ENCODE results near the gene MYO1C.
A peak's percentile ranks its signal among the peaks of the same experiment; 100 is the strongest.
"Not testable (repeated sequence)": the region's sequence is repeated elsewhere in the genome, so short reads cannot be mapped to it uniquely, and the experiment has no call there.

MYO1C gene, protein sequence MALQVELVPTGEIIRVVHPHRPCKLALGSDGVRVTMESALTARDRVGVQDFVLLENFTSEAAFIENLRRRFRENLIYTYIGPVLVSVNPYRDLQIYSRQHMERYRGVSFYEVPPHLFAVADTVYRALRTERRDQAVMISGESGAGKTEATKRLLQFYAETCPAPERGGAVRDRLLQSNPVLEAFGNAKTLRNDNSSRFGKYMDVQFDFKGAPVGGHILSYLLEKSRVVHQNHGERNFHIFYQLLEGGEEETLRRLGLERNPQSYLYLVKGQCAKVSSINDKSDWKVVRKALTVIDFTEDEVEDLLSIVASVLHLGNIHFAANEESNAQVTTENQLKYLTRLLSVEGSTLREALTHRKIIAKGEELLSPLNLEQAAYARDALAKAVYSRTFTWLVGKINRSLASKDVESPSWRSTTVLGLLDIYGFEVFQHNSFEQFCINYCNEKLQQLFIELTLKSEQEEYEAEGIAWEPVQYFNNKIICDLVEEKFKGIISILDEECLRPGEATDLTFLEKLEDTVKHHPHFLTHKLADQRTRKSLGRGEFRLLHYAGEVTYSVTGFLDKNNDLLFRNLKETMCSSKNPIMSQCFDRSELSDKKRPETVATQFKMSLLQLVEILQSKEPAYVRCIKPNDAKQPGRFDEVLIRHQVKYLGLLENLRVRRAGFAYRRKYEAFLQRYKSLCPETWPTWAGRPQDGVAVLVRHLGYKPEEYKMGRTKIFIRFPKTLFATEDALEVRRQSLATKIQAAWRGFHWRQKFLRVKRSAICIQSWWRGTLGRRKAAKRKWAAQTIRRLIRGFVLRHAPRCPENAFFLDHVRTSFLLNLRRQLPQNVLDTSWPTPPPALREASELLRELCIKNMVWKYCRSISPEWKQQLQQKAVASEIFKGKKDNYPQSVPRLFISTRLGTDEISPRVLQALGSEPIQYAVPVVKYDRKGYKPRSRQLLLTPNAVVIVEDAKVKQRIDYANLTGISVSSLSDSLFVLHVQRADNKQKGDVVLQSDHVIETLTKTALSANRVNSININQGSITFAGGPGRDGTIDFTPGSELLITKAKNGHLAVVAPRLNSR

DNA sequence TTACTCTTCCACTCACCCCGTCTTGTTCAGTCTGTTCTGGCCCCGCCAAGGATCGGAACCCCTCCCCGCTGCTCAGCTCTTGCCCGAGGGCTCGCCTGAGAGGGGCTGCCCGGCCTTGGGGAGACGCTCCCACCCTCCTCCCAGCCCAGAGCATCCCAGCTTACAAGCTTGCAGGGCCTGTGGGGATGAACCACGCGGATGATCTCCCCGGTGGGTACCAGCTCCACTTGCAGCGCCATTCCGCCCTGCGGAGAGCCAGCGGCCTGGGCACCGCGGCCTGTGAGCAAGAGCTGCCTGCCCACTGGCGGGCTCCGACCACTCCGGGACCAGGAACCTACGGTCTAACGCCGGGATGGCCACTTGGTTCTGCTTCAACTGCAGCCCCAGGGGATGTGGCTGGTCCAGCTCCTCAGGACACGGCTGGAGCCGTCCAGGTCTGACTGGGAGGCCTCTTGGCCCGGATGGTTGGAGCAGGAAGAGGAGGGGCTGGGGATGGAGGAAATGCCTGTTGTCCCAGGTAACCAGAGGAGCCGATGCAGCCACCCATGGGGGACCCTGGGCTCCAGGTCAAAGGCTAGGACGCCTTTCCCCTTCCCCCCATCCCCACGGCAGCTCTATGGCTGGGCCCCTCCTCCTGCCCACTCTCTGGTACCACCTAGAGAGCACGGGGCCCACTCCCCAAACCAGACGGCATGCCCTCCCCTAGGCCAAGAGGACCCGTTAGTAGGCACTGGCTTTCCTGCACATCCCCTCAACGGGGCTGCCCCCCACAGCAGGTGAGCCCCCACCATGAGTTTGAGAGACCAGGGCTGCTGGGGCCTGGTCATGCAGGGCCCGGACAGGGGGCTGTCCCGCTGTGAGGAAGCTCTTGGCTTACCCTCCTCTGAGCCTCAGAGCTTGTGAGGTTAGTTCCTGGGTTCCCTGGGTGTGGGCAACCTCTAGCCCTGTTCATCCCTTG lies at the start of gene MYO1C:
Gene MYO1C, minus strand, starts transcription at position 438 of the 958 bp plus-strand sequence. Its CDS starts 199 bp downstream, at position 239.
- DNase-seq (ENCODE audit: low read depth in 1 of 2, low spot score in 1 of 2) = no peak

DNA sequence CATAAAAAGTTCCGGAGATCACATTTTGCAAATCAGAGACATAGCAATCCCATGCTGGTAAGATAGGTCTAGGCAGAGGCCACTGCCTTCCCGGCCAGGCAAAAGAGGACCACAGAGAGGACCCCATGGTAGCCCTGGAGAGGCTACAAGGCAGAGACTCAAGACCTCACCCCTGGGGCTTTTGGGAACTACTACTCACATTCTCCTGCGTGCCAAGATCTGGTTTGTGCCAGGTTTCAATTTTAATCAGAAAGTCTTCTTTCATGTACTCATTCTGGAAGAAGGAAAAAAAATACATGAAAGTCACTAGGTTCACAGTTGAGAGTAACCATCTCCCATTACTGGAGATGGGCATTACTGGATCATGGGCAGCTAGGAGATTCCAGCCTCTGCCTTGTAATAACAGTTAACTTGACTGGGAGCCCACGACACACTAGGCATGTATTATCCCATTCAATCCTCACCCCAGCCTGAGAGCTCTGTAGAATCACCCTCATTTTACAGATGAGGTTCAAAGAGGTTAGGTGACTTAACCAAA lies 49.0 kb upstream of the MYO1C start:
- DNase-seq (ENCODE audit: low read depth in 1 of 2, low spot score in 1 of 2) = no peak

DNA sequence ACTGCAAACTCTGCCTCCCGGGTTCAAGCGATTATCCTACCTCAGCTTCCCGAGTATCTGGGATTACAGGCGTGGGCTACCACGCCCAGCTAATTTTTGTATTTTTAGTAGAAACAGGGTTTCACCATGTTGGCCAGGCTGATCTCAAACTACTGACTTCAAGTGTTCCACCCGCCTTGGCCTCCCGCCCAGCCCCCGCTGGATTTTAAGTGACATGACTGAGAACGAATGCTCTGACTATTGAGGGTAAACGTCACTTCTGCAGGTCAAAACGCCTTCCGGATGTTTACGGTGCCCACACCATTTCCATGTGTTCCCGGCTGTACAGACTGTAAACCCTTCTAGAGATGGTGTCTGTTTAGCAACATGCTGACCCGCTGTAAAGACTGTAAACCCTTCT lies 47.3 kb upstream of the MYO1C start:
- no peak for DNase-seq (ENCODE audit: low read depth in 1 of 2, low spot score in 1 of 2)

DNA sequence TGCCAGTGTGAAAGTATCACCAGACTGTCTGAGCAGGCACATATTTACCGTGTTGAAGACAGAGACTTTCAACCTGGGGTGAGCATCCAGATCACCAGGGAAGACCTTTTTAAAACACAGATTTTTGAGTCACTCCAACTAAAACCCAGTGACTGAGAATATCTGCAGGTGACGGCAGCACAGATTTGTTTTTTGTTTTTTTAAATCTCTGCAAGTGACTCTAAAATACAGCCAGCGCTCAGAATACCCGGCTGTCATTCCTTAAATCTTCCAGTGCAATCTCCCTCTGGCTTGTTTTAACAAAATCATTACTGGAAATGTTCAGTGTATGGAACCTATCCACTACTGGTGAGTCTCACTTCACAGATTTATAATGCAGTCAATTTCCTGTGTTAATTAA lies 43.3 kb upstream of the MYO1C start:
- DNase-seq (ENCODE audit: low read depth in 1 of 2, low spot score in 1 of 2) = no peak

DNA sequence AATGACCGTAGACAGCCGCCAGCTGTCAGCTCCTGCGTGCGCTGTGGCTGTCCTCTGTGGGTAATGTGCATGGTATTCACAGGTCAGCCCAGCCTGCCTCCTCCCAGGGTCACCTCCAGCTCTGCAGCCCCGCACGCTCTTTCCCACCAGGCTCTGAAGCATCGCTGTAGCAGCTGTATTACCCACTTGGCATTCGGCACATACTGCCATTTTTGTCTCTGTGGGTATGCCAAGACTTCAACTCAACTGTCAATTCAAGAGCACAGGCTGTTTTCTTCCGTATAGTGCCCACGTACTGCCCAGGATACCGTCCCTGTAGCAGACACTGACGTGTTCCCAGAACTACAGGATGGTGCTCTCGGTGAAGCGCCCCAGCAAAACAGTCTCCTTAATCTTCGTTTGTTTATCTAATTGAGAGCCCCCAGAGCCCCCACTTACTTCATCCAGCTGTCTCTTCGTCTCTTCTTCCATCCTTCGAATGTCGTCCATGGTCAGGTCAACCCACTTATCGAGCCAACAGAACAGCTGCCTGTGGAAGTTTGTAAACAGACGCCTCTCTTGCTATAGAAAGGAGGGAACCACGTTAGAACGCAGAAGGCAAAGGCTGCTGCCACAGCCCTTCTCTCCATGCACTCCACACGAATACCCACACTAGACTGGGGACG lies 41.3 kb upstream of the MYO1C start:
- no peak for DNase-seq (ENCODE audit: low read depth in 1 of 2, low spot score in 1 of 2)

DNA sequence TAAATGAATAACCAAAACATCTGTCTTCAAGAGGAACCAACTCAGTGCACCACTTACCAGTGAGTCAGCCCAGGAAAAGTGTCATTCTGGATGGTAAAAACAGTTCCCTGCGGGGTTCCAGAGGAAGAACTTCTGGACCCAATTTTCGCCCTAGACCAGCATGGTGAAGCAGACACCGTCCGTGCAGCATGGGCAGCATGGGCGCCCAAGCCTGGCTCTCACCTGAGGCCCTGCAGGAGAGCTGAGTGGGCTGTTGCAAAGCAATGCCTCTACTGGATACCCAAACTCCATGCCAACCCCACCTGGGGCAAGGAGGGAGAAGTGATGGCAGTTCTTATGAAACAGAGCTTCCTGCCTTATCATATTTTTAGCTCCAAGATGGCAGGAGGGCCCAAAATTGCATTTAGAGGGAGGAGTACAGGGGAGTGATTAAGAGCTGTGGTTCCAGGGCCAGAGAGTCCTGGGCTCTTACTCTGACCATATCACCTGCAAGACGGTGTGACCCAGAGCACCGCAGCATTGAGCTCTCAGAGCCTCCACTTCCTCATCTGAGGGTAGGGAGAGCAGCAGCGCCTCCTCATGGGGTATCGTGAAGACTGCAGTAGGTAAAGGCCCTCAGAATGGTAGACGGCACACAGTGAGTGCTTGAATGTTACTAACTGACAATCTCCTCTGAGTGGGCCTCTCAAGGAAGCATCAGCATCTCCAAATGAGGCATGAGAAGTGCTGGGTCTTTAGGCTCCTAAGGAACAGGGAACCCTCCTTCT lies 40.5 kb upstream of the MYO1C start:
- peak in 1 of 2 donors; percentile 11 for DNase-seq (ENCODE audit: low read depth in 1 of 2, low spot score in 1 of 2)

DNA sequence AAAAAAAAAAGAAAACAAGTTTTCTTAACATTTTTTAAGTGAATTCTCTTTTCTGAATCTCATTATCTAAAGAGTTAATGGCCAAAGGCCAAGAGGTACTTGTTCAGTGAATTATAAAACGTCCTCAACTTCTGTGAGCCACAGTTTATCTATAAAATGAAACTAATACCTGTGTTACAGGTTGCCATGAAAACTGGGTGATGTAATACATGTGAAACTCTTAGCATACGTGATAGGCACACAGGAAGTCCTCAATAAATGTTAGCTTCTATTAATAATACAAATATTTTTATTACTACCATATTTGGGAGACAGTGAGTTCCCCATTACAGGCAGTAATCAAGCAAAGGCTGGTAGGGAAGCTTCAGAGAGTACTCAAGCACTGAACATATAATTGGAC lies 37.4 kb upstream of the MYO1C start:
- DNase-seq (ENCODE audit: low read depth in 1 of 2, low spot score in 1 of 2) = no peak

DNA sequence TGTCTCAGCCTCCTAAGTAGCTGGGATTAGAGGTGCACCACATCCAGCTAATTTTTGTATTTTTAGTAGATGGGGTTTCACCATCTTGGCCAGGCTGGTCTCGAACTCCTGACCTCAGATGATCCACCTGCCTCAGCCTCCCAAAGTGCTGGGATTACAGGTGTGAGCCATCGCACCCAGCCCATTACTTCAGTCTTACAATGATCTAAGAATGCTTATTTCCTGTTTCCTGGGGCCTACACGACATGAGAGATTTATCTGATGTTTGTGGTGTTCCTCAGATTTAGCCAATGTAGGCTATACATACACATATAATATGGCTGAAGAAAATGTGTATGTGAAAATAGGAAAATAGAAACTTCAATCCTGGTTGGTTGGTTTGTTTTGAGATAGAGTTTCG lies 34.4 kb upstream of the MYO1C start:
- DNase-seq (ENCODE audit: low read depth in 1 of 2, low spot score in 1 of 2) = not testable (repeated sequence)

DNA sequence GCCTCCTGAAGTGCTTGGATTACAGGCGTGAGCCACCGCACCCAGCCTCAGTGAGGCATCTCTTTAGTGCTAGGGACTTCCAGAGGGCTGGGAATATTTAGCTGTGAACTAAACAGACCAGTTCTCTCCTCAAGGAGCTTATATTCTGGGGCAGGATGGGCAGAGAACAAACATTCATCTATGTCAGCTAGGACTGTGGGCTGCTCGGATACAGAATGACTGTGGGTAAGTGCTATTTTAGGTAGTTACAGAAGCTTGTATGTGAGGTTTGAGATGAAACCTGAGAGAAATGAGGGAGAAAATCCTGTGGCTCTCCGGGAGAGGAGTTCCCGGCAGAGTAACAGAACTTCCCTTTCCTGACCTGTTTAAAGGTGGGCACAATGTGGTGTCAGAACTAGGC lies 30.1 kb upstream of the MYO1C start:
- DNase-seq (ENCODE audit: low read depth in 1 of 2, low spot score in 1 of 2) = no peak

DNA sequence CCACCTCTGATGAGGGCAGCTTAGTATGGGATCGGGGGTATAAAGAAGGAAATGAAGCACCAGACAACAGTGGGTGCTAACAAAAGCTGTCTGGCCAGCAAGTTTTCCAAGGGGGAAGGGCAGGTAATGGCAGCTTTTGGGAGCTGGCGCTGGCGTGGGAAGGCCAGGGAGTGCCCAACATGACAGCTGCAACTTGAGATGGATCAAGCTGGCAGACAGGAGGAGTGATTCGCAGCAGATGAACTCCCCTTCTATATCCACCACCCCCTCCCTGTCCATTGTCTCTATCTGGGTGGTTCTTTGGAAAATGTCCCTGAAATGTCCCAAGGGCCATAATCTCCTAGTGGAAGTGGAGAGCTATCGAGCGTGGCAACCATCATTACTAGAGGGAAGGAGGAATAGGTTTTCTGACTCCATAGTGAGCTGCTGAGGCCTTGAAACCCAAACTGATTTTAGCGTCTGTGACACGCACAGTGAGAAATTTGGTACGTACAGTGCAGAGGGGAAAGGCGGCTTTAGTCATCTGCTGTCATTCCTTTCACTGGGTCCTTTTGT lies 28.7 kb upstream of the MYO1C start:
- no peak for DNase-seq (ENCODE audit: low read depth in 1 of 2, low spot score in 1 of 2)

DNA sequence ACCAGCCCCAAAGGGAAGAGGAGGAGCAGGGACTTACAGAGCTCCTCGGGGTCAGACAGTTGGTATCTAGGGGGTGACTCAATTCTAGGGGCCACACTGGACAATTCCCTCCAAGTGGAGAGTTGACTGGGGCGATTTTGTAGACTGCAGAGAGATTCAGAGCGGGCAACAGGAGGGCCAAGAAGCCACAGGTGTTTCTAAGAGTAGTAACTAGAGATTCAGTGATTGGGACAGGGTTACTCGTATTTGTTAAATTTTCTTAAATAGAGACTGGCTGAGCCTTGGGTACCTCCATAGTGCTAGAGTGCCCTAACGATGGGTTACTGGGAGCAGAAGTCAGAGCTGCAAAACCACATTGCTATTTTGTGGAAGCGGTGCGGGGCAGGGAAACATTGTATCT lies 27.2 kb upstream of the MYO1C start:
- DNase-seq (ENCODE audit: low read depth in 1 of 2, low spot score in 1 of 2) = no peak

DNA sequence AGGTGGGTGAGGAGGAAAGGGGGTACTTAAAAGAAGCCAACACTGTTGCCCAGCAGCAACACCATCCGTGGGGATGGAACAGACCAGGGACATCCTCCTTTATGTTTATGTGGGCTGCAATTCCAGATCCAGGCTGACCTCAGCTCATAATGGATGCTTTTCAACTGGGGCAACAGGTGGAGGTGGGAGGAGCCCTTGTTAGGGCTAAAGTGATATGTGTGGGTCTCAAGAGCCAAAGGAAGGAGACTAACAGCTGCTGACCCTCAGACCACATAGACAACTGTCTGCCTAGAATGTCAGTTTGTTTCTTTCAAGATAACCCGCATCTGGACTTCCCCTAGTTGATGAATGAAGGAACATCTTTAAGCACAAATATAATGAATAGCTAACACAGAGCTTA lies 25.9 kb upstream of the MYO1C start:
- no peak for DNase-seq (ENCODE audit: low read depth in 1 of 2, low spot score in 1 of 2)

DNA sequence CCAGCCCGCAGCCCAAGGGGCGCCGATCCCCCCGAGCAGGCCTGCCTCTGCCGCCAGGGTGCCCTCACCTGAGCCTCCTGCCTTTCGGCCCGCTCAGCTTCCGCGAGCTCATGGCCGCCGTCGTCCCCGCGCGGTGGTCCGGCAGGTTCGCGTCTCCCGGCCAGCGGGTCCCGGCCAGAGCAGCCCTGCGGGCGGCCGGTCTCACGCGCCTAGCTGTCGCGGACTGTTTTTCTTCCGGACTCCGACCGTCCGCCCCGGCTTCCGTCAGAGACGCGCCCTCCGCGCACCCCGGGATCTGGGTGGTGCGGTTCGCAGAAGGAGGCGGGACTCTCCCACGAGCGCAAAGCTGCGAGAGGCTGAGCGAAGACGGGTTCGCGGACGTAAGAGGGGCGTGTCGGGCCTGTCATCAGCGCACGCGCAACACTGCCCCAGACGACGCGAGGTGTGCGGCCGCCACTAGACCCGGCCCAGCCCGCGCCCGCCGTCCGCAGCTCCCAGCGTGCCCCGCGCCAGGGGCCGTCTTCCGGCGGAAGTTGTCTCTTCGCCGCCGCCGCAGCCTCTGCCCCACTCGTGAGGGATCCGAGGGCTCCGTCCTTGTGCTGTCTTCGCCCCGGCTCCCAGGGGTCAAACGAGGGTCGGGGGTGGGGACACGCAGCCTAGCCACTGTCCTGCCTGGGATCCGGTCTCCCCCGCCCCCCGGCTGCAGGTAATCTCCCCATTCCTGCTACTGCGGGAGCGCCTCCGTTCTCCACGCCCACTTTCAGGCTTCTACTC lies 24.1 kb upstream of the MYO1C start, which contains the start of gene INPP5K:
Gene INPP5K, minus strand, starts transcription at position 225 of the 774 bp plus-strand sequence. Its CDS starts 113 bp downstream, at position 112.
- DNase-seq (ENCODE audit: low read depth in 1 of 2, low spot score in 1 of 2) = peak; percentile 94 to 98

DNA sequence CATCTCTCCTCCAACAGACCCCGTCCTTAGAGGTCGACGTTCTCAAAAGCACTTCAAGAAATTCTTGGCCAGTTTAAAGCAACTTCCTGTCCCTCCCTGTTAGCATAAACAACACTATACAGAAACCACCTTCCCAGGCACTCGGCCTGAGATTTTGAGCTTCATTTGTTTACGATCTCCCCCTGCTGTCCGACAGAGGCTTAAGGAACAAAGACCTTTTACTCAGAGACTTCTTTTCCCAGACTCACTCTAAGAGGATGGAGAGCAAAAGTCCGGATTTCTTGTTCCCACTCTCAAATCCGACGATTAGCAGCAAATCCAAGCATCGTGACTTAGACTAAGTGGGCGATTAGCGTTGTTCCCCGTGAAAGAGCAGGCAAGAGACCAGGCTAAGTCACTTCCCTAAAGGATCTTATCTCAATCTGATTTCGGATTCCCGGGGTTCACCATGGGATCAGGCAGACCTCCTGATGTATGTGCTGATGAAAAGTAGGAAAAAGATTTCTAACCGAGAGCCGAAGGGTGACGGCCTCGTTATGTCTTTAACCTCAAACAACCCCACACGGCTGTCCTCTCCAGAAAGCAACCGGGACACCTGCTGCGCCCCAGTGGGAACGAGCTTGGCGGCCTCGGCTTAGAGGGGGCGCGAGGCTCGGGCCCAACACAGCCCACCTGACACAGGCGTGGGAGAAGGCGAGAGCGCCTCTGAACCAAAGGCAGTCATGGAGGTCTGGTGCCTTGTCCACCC lies 23.3 kb upstream of the MYO1C start:
- DNase-seq (ENCODE audit: low read depth in 1 of 2, low spot score in 1 of 2) = peak; percentile 15 to 30

DNA sequence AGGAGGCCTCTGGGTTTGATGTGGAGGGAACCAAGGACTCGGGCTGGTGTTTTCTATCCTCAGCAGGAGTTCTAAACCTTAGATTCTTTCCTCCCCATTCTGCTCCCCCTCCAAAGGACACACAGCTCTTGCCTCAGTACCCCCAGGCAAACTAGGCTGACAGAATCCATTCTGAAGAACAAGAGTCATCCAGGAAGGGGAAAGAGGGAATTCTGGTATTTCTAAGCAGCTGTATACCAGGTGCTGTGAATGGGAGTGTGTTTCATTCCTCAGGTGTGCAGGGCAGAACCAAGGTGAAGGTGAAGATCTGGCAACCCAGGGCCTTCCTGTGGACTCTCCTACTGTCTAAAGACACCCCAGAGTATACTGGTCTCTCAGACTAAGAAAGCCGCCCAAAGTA lies 19.9 kb upstream of the MYO1C start:
- no peak for DNase-seq (ENCODE audit: low read depth in 1 of 2, low spot score in 1 of 2)

DNA sequence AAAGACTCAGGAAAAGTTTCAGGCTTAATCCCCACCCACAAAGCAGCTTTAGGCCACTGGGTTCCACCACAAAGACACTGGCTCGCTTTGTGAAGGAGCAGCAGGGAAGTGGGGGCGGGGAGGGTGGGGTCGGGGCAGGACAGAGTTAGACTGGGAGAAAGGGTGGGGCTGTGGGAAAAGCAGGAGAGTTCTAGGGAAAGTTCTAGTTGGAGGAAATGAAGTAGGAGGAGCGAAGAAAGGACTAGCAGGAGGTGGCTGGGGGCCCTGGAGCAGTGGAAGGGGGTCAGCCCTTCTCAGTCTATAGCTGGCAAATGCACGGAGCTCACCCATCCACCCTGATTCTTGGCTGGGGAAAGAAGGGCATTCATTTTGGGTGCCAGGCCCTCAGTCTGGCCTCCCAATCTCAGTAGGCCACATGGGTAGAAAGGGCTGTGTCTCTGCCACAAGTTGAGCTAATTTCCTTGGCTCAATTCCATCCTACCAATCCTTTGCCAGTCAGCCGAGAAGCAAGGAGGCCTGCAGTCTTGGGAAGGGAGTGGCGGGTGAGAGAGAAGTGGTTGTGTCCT lies 19.4 kb upstream of the MYO1C start:
- no peak for DNase-seq (ENCODE audit: low read depth in 1 of 2, low spot score in 1 of 2)

DNA sequence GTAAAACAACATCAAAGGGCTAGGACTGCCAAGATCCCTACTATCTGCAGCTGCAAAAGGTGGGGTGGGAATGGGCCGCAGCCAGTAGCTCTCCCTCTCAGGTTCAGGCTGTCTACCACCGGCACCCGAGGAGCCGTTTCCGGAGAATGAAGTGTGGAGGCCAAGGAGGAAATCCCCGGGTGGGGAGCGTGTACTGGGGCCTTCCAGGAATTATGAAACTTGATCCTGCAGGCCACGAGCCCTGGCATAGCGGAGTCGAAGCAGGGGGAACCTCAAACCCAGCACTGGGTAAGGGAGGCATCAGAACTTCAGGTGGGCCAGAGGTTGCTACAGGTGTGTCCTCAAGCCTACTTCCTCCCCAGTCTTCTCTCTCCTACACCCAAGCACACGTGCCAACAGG lies 18.8 kb upstream of the MYO1C start:
- no peak for DNase-seq (ENCODE audit: low read depth in 1 of 2, low spot score in 1 of 2)
